Measurements from ENCODE around the gene SPATS2L.

The SPATS2L gene

DNA sequence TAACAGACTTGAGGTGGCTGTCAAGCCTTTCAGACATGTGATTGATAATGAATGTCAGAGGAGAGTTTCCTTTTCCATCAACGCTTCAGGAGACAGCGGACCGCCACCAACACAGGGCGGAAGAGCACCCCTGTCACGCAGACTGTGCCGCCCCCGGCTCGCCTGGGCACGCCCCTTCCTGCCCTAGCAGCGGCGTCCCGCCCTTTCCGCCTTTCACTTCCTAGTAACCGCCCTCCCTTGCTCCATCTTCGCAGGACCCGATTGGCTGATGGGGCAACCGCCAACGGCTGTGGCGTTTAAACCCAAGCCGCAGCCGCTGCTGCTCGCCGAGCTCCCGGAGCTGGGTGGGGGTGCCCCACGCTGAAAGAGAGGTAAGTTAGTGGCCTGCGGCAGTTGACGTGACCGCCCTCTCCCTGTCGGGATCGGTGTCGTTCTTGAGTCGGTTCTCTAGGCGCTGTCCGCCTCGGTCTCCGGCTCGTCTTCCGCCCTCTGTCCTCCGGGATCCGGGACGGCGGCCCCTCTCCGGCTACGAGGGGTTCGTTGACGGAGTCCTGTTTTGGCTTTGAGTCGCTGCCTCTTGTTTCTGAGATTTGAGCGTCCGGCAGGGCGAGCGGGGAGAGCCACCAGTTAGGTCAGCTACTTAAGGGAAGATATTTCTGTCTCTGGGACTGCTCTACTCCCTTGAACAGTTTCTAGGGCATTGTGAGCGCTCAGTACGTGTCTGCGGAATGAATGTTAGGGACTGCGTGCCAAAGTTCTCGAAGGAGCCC lies 219.6 kb downstream of the SPATS2L start, which contains the start of gene SGO2:
SGO2 (plus strand) TSS at position 326 of the 770 bp plus-strand sequence. CDS start 6,769 bp downstream, outside the sequence.
- DNase-seq = peak; percentile 86

DNA sequence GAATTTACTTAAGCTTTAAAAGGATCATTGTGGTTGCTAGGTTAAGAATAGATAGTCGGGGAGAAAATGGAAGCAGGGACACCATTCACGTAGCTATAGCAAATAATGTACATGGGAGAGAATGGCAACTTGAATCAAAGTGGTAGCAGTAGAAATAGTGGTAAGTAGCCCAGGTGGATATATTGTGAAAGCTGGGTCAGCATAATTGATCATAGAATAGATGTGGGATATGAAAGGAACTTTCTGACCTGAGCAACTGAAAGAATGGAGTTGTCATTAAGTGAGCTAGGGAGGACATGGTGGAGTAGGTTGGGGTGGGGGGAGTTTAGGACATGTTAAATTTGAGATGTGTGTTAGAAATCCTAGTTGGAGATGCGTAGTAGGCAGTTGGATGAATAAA lies 221.7 kb downstream of the SPATS2L start:
- no peak for DNase-seq

All from activated gamma-delta T cell (primary cell).